ENCODE measurements around the gene CUL4B.
"Not testable (repeated sequence)": the region's sequence is repeated elsewhere in the genome, so short reads cannot be mapped to it uniquely, and the experiment has no call there.

The CUL4B gene

GRCh38 chrX:120560842-120561633 lies at the start of gene CUL4B:
Gene CUL4B, minus strand, starts transcription at chrX:120560962. Its CDS starts 324 bp downstream, at chrX:120560638.
- peak; percentile 93 for DNase-seq (ENCODE audit: low spot score)

GRCh38 chrX:120604361-120604782 lies 43.6 kb upstream of the CUL4B start:
- DNase-seq (ENCODE audit: low spot score): peak; percentile 75

- DNase-seq (ENCODE audit: low spot score): peak; percentile 94
Measured at GRCh38 chrX:120603707-120604360, 43.1 kb upstream of the CUL4B start, which contains the start of gene MCTS1. Gene MCTS1, plus strand, starts transcription at chrX:120604101. Its CDS starts 136 bp downstream, at chrX:120604237.

- no peak for DNase-seq (ENCODE audit: low spot score)
Measured at GRCh38 chrX:120585702-120586101, 24.9 kb upstream of the CUL4B start.

DNA sequence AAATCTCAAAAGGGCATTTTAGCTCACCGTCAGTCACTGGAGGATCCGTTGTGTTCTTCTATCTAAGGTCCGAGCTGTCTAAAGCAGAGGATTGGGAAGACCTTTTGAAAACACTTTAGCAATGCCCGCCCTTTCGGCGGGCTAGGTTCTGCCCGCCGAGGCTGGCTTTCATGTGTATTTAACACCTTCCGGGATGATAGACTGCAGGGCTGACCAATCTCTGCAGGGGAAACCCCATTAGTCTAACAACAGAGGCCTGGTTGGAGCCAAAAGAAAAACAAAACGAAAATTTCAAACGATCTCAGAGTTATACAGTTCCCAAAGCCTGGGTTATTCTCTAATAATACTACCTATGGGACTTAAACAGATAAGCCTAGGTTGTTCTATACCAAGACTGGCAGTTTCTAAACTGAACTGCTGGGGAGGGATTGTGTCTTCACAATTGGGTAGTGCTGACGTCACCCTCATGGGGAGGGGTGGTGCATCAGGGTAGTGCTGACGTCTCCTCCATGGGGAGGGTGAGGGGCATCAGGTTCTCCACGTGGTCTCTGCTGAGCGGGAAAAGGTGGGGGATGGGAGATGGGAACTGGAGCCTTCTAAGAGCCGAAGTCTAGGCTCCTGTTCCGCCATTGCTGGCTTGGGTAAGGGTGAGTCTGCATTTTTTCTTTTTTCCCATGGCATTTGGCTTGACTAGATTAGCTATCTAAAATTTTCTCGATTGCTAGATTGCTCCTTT lies 14.8 kb upstream of the CUL4B start:
- DNase-seq (ENCODE audit: low spot score): no peak

DNA sequence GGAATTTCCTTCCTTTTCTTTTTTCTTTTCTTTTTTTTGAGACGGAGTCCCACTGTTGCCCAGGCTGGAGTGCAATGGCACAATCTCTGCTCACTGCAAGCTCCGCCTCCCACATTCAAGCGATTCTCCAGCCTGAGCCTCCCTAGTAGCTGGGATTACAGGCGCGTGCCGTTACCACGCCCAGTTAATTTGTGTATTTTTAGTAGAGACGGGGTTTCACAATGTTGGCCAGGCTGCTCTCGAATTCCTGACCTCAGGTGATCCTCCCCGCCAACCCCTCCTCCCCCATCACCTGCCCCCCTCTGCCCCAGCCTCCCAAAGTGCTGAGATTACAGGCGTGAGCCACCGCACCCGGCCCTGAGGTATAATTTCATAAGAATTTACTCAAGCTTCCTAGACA lies 13.0 kb upstream of the CUL4B start:
- DNase-seq (ENCODE audit: low spot score): not testable (repeated sequence)

GRCh38 chrX:120570011-120570600 lies 9.3 kb upstream of the CUL4B start:
- no peak for DNase-seq (ENCODE audit: low spot score)

DNA sequence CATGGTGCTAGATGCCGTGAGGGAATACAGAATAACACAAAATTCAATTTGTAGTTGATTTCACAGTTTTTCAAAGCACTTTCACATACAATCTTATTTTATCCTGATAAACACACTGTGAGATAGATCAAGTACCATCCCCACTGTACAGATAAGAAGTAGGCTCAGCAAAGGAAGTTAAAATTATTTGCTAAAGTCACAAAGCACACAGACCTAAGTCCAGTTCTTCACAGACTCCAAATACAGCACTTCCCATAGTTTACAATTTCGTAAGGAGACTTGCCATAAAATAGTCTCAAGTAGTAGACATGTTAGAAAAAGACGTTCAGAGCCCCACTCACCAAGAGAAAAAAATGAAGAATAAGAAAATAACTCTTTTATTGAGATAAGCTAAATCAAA lies 7.8 kb upstream of the CUL4B start:
- DNase-seq (ENCODE audit: low spot score): no peak

DNA sequence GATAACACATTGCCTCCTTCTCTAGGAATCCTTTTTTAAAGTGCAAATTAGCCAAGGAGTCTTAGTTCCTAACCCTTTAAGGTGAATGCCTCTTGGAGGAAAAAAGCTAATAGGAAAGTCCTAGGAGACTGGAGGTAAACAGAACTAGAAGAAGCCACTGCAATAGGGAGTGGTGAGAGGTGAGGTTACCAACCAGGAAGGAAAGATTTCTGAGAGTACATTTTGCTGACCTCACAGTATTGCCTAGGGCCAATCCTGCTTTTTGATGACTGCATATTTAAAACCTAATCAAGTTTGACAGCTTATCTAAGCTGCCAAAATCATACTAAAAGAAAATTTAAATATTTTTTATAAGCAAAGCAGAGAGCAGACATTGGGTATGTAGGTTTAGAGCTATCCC lies 7.3 kb upstream of the CUL4B start:
- no peak for DNase-seq (ENCODE audit: low spot score)

GRCh38 chrX:120566817-120567216 lies 6.1 kb upstream of the CUL4B start:
- no peak for DNase-seq (ENCODE audit: low spot score)

GRCh38 chrX:120564925-120565324 lies 4.2 kb upstream of the CUL4B start:
- peak; percentile 3 for DNase-seq (ENCODE audit: low spot score)

DNA sequence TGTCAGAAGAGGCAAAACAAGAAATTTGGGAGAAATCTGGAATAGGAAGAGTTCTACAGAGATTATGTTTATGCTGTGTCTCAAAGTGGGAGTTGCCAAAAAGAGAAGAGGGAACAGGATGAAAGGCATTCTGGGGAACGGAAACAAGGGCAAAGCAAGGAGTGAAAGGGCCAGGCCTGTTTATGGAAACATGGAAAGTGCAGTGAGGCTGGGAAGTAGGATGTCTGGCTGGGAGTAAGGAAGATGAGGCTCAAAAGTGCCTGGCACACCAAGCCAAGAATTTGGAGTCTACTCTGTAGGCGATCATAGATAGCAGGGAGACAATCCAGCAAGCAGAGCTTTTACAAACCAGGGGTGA lies 1.8 kb upstream of the CUL4B start:
- no peak for DNase-seq (ENCODE audit: low spot score)

DNA sequence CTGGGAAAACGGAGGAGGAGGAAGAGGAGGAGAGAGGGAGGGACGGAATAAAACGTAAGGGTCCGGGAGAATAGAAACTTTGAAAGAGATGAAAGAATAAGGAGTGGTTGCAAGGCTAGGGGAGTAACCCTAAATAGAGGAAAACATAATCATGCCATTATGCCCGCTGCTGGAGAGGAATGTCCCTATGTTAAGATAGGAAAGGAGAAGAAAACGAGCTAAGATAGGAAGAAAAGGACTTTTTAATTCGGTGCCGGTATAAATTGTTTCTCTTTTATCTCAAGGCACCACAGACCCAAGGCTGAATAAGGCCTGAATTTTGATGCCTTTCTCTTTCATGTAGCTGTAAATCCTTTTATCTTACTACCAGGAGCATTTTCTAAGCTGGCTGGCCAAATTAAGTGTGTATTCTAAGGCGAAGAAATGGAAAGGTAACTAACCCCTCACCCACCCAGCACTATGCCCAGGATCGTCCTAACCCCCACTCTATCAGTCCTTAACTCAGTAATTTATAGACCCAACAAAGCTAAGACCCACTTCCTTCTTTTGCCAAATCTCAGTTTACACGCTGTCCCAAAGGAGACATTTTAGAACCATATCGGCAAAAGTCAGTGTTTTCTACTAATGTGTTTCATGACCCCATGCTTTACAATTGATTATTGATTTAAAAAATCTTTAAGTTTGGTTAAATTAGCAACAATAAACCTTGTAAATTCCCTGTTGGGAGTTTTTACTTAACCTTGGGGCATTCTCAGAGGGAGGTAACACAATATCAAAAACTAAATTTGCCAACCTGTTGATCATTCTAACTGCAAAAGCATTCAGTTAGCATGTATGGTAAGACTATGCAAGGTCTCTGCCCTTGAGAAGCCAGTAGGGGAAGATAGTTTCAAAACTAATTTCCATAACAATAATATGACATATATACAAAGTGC lies 1.1 kb upstream of the CUL4B start:
- DNase-seq (ENCODE audit: low spot score): peak; percentile 28

DNA sequence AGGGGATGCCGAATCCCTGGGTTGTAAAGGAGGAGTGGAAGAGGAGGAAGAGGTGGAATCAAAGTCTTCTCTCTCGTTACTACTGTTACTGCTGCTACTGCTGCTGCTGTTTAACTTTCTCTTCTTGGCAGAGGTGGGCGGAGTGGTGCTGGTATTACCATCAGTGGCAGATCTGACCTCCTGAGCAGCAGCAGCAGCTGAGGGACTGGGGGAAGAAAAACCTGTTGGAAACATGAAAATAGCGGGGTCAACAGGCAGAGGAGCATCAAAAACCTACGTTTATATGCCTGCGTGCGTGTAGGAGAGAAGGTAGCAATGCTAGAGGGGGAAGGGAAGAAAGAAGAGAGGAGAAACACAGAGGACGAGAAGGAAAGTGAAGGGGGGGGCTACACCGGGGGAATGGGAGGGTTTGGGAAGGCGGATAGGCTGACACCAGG lies 339 bp downstream of the CUL4B start:
- DNase-seq (ENCODE audit: low spot score): peak; percentile 56

DNA sequence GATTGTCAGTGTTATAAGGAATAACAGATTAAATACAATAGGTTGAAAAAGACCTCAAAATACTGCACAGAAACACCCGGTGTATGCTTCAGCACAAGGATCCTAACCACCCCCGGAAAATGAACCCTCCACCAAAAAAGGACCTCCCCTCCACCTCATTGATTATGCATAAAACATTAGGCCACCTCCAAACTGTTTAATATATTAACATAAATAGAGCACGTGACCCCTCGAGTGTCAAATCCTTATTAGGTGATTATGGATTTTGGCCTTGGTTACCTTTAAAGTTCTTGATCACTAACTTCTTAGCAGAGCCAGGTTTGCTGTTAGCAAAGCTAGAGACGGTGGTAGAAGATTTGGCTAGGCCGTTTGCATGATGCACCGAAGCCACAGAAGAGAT lies 958 bp downstream of the CUL4B start:
- peak; percentile 73 for DNase-seq (ENCODE audit: low spot score)

GRCh38 chrX:120556251-120556650 lies 4.5 kb downstream of the CUL4B start:
- no peak for DNase-seq (ENCODE audit: low spot score)

DNA sequence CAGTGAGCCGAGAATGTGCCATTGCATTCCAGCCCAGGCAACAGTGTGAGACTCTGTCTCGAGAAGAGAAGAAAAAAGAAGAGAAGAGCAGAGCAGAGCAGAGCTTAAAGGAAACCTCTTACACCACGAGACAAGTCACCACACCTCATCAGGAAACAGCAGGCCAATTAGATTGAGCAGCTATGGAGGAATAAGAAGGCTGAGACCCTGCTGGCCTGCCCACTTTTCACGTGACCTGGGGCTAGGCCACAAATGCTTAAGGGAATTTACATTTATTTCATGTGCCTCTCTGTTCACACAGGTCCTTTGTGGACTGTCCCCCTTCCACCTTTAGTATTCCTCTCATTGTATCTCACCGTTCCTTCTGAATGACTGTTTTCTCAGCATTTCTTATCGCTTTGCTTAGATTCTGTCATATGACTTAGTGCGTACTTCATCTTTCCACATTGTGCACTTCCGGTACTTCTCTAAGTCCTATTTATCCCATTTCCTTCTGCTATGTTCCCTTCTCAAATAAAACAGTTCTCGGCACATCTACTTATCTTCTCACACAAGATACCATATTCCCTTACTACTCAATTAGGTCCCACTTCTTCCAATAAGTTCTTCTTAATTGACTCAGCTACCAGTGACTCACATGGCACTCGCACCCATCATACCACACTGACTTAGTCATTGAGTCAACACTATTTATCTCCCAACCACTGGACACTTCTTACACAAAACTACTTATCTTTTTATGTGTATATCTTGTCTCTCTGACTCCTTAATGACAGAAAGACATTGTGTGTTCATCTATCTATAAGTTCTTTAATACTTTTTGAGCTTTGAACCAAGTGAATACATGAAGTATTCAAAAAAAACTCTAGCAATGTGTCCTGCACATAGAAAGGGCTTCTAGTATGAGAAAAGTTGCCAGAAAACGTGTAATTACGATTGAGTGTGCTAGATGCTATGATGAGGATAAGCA lies 11.0 kb downstream of the CUL4B start:
- no peak for DNase-seq (ENCODE audit: low spot score)

- DNase-seq (ENCODE audit: low spot score): peak; percentile 46
Measured at GRCh38 chrX:120536061-120536460, 24.7 kb downstream of the CUL4B start.

DNA sequence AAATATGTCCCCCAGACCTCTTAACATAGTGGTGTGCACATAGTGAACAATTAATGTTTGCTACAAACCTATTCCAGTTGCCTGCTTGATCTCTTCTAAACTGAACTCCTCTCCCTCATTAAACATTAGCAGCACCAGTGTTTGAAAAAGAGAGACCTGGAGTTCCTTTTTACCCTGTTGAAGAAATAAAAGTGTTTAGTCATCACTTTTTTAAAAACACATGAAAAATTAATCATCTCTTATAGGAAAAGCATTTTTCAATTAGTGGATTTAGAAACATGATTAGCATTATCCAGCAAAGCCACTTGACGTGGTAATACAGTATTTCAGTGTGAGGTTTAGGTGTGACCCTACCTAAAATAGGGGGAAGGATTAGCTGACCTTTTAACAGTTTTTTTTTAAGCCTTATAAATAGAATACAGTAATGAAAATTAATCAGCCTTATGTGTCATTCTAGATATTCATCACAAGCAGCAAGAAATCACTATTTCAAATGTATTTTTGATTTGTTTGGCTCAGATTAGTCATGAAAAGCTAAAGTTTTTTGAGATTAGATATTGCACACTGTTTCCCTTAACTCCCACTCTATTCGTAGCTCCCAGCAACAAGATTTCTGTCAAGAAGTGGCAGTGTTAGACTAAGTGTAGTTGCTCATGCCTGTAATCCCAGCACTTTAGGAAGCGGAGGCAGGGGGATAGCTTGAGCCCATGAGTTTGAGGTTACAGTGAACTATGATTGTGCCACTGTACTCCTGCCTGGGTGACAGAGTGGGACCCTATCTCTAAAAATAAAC lies 26.2 kb downstream of the CUL4B start:
- no peak for DNase-seq (ENCODE audit: low spot score)

All from NAMALWA (cell line).